Left kidney (tissue), 8 donors: ENCODE data around the gene RNF141. TPM values are rescaled to one million over a fixed set of nuclear protein-coding genes. Genes with fewer than 3 reads are reported as not detected.

Source experiments
- DNase-seq: peaks from one replicate; pipeline ENCODE4 v3.0.0-alpha.2; 2013
- long read RNA-seq, 8 donors: transcript quantifications; one replicate each; lab custom pipeline, GENCODE V29; 2026
- polyA plus RNA-seq: library from polyadenylated mRNA; unstranded; fragments of 120-200 nt; gene quantifications from one replicate; pipeline ENCODE4 v1.2.1, GENCODE V29; 2013; ENCODE audit not compliant: insufficient read length

The RNF141 gene, protein sequence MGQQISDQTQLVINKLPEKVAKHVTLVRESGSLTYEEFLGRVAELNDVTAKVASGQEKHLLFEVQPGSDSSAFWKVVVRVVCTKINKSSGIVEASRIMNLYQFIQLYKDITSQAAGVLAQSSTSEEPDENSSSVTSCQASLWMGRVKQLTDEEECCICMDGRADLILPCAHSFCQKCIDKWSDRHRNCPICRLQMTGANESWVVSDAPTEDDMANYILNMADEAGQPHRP
- 45.1 TPM for polyA plus RNA-seq
- long read RNA-seq, donor 1, full-length matches to known transcripts, result 45 of 45 reads
- long read RNA-seq, donor 1, partial matches to known transcripts, result 0 of 45 reads
- long read RNA-seq, donor 1, other reads (novel, unspliced or antisense), result 0 of 45 reads
- long read RNA-seq, donor 2, full-length matches to known transcripts, result 26 of 26 reads
- long read RNA-seq, donor 2, partial matches to known transcripts, result 0 of 26 reads
- long read RNA-seq, donor 2, other reads (novel, unspliced or antisense), result 0 of 26 reads
- long read RNA-seq, donor 3, full-length matches to known transcripts, result 25 of 25 reads
- long read RNA-seq, donor 3, partial matches to known transcripts, result 0 of 25 reads
- long read RNA-seq, donor 3, other reads (novel, unspliced or antisense), result 0 of 25 reads
- long read RNA-seq, donor 4, full-length matches to known transcripts, result 8 of 8 reads
- long read RNA-seq, donor 4, partial matches to known transcripts, result 0 of 8 reads
- long read RNA-seq, donor 4, other reads (novel, unspliced or antisense), result 0 of 8 reads
- long read RNA-seq, donor 5, full-length matches to known transcripts, result 48 of 48 reads
- long read RNA-seq, donor 5, partial matches to known transcripts, result 0 of 48 reads
- long read RNA-seq, donor 5, other reads (novel, unspliced or antisense), result 0 of 48 reads
- long read RNA-seq, donor 6, full-length matches to known transcripts, result 47 of 47 reads
- long read RNA-seq, donor 6, partial matches to known transcripts, result 0 of 47 reads
- long read RNA-seq, donor 6, other reads (novel, unspliced or antisense), result 0 of 47 reads
- long read RNA-seq, donor 7, full-length matches to known transcripts, result 48 of 48 reads
- long read RNA-seq, donor 7, partial matches to known transcripts, result 0 of 48 reads
- long read RNA-seq, donor 7, other reads (novel, unspliced or antisense), result 0 of 48 reads
- long read RNA-seq, donor 8, full-length matches to known transcripts, result 14 of 14 reads
- long read RNA-seq, donor 8, partial matches to known transcripts, result 0 of 14 reads
- long read RNA-seq, donor 8, other reads (novel, unspliced or antisense), result 0 of 14 reads

- peak; percentile 95 for DNase-seq
These were observed at the start of gene RNF141 for GRCh38 chr11:10540915-10541560. TSS of gene RNF141 (minus strand) at chr11:10541187. CDS start at chr11:10534158, 7,029 bp downstream.

DNA sequence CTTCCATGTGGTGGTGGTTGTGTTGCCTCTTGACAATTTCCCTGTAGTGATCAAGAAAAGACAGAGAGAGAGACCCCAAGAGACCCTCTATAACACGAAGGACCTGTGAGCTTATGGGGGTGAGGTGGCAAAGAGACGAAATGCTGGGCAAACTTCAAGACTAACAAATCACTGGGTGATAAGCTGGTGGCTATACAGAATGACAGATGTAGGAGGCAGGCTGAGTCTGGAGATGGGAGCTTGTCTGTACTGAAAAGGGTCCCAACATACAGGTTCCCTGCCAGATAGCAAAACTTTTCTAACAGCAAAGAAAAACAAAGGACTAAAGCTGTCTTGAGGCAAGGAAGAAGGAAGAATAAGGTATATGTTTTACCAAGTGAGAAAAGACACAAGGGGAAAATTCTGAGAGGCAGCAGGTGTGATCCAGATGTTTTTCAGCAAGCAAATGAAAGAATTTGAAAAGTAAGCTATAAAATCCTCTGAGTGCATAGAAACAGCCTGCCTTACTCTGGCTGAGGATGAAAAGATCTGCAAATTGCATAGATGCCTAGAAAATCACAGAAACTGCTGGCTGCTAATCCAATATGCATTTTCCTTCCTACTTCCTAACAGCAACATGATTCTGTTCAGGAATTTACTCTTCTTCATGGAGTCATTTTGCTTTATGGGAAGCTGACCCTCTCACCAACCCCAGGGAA, 49.4 kb upstream of the RNF141 start:
- DNase-seq, result no peak

DNA sequence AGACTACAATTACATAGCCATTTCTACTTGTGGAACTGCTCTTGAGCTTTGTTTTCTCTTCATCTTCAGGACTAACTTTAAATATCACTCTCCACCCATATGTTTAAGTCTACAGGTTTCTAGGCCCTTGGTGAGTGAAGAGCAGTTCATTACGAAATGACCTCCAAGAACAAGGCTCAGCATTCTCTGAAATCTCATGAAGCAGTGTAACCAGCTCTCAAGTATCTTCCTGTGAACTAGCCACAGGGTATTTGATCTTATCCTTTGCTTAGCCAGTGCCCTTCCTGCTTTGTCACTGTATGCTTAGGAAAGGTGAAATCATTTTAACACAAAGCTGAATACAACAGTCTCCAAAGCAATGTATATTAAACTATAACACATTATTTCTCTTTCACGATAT, 47.9 kb upstream of the RNF141 start:
- no peak for DNase-seq

DNA sequence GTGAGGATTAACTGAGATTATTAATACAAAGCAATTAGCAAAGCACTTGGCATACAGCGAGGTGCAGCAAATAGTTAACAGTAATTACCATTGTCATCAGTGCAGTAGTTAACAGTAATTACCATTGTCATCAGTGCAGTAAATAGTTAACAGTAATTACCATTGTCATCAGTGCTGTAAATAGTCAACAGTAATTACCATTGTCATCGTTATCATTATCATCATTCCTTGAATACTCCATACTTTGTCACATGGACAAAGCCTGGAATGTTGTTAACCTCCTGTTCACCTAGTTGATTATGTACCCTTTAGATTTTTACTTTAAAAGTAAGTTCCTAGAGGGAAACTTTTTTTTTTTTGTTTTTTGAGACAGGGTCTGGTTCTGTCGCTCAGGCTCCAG, 47.0 kb upstream of the RNF141 start:
- DNase-seq, result no peak

DNA sequence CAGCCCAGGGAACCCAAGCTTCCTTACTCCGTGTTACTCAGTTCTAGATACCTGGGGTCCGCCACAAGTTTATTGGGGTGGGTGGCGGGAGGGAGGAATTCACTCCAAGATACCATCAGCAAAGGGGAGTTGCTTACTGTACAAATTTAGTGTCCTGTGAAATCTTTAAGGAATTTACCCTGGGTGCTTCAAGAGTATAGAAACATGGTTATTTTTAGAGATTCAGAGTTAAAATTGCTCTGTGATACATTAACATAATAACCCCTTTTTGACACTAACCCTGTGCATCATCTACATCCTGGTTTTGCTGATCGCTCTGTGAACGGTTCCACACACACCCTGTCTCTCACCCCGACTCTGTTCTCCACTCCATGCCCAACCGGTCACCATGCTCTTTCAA, 46.4 kb upstream of the RNF141 start:
- DNase-seq, result no peak

DNA sequence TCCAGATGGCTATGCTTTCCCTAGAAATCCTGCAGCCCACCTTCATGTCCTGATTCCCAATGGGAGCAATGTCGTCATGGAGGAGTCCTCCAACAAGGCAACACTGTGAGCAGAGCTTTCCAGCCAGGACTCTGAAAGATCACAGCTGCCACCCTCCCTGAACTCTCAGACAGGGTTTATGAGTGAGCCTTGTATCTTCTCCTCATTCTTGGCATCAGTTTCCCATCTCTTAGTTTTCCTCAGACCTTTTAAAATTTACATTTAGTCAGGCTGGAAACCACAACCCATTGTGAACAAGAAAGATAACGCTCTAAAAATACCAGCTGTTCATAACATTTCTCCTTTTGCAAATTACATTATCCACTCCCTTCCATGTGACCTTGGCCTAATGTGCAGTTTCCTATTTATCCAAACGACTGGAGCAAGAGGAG, 43.1 kb upstream of the RNF141 start:
- peak; percentile 52 for DNase-seq

DNA sequence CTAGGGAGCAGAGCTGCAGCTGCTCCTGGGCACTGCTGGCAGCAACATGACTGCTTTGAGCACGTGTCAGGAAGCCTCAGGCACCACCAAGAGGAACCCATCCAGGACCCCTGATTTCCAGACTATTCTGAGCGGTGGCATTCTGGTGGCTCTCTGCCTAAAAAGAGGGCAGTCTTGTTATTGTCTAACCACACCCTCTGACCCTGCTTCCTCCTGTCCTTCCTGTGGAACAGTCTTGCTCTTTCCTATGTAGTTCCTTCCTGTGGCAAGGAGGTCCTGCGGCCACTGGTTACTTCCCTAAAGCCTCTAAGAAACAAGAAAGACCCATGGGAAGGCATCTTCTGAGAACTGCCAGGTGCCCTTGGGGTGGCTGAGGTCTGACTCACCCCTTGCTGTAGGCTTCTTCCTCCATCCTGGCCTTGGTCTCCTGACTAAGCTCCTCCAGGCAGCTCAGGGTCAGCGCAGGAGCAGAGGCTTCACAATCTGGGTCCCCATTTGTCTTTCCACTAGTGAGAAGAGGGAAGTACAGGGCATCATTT, 40.6 kb upstream of the RNF141 start:
- DNase-seq, result no peak

DNA sequence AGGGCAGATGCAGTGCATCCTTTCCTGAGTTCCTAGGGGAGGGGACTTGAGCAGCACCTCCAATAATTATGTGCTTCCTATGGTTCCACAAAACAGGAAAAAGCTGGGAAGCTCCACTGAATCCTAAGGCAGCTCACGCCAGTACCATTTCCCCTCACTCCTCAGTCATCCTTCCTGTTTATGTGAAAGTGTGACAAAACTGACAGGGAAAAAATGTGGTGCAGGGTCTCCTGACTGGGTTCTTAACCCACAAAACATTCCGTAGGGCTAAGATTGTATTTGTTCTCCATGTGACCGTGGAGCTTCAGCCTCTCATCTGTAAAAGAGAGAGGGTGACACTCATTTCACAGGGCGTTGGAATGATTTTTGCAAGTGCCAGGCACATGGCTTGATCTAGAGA, 39.6 kb upstream of the RNF141 start:
- DNase-seq, result no peak

DNA sequence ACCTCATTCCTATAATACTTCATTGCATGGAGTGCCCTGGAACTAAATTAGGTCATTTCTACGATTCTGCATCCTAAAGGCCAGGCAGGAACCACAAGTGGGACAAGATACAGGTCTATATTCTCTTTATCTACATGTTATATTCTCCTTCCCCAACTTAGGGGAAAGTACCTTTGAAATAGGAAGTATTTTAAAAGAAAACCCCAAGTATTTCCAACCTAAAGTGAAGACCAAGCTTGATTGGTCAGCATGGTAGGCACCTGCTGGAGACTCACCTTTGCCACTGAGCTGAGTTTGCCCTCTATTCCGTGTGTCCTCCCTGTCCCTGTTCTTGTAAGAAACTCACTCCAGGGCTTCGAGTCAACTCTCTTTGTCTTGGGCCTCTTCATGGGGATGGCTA, 38.7 kb upstream of the RNF141 start:
- DNase-seq, result no peak

DNA sequence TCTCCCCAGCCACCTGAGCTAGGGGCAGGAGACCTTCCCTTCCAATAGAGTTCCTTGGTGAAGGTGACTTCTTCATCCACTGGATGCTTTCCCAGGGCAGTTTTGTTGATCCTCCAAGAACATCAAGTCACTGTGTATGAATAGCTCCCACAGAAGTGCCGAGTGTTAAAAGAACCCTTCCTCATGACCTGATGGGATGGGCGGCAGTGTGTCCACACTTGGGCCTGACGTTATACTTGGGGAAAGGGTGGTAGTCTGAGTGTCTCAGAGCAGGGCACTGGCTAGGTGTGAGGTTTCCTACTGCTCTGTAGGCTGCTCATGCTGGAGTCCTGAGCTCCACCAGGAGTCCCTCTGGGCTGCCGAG, 35.0 kb upstream of the RNF141 start:
- DNase-seq, result no peak

DNA sequence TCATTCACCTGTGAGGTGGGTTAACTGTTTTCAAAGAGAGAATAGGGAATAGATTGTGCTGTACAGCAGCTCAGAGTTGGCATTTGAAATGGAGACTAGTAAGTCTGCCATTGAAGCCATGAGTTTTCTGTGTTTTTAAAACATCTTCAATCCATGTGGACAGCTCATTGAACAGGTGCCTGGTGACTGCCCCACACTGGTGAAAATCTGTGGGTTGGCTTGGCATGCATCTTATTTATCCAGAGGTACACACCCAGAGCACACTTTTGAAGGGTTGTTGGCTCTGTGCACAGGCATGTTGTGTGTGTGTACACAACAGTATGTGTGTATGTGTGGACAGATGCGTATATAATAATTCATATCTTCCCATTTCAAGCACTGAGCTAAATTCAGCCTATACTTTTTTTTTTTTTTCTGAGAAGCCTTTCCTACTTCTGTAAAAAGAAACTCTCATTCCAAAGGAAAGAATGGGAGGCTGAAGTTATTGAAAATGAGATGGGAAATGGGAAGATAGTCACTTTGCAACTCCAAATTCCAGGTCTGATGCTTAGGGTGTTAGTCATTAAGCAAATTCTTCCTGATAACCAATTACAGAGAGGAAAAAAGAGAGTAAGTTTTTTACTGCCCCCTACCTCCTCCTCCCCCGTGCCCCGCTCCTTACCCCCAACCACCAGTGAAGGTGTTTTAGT, 34.5 kb upstream of the RNF141 start:
- no peak for DNase-seq

GRCh38 chr11:10573556-10573955, 32.6 kb upstream of the RNF141 start:
- no peak for DNase-seq

DNA sequence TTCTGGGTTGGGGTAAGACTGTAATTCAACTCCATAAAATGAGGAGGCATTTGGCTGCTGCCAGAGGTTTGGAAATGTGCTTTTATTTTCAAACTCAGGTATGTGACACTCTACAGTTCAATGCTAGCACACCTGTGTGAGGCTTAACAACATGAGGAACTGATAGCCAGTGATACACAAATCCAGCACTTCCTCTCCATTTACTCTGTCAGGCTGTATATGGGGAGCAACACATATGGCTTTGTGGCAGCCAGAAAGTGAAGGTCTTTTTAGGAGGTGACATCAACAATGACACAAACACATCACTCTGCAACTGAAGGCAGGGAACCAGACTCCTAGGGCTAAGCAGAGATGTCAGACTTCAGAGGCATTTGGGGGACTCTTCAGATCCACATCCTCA, 32.0 kb upstream of the RNF141 start:
- DNase-seq, result no peak

DNA sequence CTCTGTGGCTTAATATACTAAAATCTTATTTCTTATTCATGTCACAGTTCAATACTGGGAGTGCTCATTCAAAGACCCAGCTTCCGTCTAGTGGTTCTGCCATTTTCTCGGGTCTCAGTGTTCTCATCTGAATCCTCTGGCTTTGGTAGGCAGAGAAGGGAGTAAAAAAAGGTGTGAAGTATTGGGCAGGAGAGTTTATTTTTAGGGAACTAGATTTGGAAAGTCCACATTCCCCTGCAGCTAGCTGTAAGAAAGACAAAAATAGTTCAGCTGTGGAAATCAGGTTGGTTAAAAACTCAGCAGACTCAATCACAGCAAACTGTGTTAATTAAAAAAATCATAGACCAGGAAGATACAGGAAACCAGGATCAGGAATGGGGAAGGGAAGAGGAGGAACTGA, 31.5 kb upstream of the RNF141 start:
- no peak for DNase-seq

GRCh38 chr11:10568486-10568941, 27.5 kb upstream of the RNF141 start, which contains the start of gene LYVE1:
TSS of gene LYVE1 (minus strand) at chr11:10568665. CDS start at chr11:10568532, 133 bp downstream.
- DNase-seq, result no peak

DNA sequence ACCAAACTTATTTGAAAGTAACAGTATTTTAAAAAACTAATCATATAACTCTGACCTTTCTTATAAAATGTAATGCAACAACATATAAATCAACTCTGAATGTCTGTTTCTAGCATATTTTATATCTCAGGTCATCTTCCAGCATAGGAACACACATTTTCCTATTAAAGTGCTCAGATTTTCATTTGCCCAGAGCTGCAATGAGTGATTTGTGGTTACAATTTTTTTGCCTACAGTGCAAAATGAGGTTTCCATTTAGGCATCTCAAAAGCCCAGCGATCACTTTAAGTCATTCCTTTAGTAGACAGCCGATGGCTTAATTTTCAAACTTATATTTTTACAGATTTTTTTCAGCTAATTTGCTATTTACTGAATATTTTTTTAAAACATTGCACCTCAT, 26.5 kb upstream of the RNF141 start:
- no peak for DNase-seq

DNA sequence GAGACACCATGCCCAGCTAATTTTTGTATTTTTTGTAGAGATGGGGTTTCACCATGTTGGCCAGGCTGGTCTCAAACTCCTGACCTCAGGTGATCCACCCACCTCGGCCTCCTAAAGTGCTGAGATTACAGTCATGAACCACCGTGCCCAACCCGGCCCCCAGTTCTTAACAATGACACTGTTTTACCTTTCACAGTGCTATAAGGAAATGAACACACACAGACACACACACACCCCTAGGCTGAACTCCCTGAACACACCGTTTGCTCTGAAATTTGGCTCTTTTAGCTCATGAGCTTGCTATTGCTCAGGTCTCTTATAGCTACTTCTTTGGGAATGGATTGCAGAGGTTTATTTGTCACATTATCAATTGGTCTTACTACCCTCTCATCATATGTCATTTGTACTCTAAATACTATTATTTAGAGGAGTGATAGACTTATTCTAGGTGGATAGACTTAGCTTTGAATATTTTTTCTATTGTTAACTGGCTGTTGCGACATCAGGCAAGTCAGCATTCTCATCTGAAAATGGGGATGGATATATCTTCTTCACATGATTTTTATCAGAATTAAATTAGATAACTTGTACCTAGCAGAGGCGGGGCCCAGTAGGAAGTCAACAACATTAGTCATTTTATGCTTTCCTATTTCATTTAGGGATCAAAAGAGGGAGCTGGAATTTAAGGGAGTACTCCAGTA, 25.4 kb upstream of the RNF141 start:
- no peak for DNase-seq

- no peak for DNase-seq
These were observed 24.5 kb upstream of the RNF141 start for GRCh38 chr11:10565493-10565892.

DNA sequence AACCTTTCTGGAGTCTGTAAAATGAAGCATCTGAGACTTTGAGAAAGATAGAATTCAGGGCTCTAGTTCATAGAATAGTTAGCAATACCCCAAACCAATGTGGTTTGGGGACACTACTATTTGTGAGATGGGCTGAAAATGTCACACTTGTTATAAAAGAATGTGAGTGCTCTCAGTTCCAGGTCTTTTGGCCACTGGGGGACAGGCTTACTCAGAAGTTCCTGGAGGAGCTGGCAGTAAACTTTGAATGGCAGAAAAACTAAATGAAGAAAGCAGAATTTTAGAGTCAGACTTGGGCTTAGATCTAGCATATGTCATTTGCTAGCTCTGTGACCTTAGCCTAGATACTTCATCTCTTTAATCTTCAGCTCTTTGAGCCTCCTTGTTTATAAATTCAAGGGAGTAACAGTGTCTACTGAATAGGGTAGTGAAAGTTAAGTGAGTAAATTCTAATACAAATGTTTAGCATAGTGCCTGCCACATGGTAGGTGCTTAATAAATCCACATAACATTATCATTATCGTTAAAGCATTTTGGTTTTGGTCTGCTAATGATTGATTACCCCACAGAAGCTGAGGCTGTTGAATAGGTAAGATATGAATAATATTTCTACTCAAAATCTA, 23.8 kb upstream of the RNF141 start:
- DNase-seq, result no peak
